GM19468 (cell line): ENCODE measurements around the gene ATXN1.
"Not testable (repeated sequence)": the region's sequence is repeated elsewhere in the genome, so short reads cannot be mapped to it uniquely, and the experiment has no call there.

Source experiments
- ATAC-seq: cut with Tn5 transposase; IDR thresholded peaks from one replicate; pipeline ENCODE4 v1.9.1; 2021; ENCODE audit warnings: mild to moderate bottlenecking, moderate library complexity, moderate number of reproducible peaks; ENCODE audit not compliant: unreplicated experiment; ENCODE audit errors: extremely low read depth

Gene ATXN1

DNA sequence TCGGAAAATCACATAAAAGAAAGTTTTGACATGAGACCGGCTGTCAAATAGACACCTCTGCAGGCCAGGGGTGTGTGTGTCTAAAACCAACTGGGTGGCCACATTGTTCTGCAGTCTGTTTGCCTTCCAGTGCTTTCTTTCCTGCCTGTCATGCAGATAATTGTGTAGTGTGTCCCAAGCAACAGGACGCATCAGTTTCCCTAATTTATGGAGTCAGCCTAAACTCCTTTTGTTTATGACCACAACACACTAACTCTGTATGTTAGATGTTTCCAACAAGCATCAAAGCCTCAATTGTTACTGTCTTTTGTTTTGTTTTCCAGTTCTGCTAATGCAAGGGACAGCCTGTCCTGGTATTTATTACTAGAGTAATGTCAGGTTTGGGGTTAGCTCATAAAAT, 205.7 kb downstream of the ATXN1 start:
- ATAC-seq, result no peak

DNA sequence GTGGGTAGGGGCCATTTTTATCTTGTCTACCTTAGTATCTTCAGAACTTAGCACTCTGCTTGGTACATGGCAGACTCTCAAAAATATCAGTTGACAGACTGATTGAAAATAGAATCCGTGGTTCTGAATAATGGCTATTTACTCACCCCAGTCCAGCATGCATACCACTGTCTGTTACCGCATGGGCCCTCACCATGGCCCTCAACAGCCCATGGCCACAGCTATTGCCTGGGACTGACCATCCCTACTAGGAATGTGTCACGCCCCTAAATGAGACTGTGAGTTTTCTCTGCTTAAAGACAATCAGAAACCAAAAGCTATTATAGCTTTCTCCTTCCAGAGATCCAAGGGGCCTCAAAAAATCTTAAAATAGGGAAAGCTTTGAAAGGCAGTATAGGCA, 207.7 kb downstream of the ATXN1 start:
- ATAC-seq, result no peak

- ATAC-seq, result no peak
Observed at GRCh38 chr6:16551466-16551865, 209.8 kb downstream of the ATXN1 start.

GRCh38 chr6:16548121-16548520, 213.1 kb downstream of the ATXN1 start:
- ATAC-seq, result no peak

GRCh38 chr6:16547587-16547986, 213.7 kb downstream of the ATXN1 start:
- no peak for ATAC-seq

- no peak for ATAC-seq
Observed at GRCh38 chr6:16546861-16547260, 214.4 kb downstream of the ATXN1 start.

DNA sequence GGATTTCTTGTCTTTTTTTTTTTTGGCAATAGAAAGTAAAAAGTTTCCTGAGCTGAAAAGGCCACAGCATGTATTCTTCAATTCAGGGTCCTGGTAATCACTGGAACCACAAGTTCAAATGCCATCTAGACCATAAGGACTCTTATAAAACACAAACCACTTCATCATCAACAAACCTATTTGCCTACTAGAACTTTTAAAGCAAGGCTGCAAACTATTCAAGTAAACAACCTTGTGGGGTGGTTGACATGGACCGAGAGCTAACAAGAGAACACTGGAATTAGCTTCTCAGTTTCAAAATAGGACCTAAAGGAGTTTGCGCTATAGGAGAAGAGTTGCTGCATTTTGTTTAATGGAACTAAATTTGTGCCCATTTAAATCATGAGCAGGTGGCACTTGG, 215.9 kb downstream of the ATXN1 start:
- no peak for ATAC-seq

- ATAC-seq, result no peak
Observed at GRCh38 chr6:16544521-16544920, 216.7 kb downstream of the ATXN1 start.

- no peak for ATAC-seq
Observed at GRCh38 chr6:16544006-16544405, 217.3 kb downstream of the ATXN1 start.

DNA sequence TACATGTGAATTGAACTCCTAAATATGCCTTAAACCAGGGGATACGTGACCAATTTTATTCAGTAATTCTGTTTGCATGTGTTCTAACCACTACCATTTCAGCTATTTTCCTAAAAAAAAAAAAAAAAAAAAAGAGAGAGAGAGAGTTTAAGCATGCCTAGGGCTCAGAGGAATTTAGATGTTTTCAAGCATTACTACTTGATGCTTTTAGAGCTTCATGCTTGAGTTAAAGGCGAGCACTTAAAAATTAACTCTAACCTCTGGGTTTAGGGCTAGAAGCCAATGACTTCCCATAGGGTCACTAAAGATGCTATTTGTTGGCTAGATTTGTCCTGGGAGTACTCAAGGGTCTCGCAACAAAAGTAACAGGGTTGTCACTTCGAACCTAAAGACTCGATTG, 217.7 kb downstream of the ATXN1 start:
- ATAC-seq, result no peak

GRCh38 chr6:16542070-16542469, 219.2 kb downstream of the ATXN1 start:
- ATAC-seq, result no peak

- no peak for ATAC-seq
Observed at GRCh38 chr6:16540804-16541752, 220.2 kb downstream of the ATXN1 start.

DNA sequence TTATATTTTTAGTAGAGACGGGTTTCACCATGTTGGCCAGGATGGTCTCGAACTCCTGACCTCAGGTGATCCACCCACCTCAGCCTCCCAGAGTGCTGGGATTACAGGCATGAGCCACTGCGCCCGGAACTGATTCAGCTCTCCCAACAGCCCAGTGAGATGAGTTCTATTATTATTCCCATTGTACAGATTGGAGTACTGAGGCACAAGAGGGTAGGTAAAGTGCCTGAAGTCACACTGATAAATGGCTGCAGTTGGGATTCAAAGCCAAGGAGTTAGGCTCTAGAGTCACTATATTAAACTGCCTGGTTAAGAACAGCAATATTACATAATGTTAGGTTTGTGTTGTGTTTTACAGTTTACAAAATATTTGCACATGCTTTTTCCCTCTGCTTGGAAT, 220.9 kb downstream of the ATXN1 start:
- ATAC-seq, result not testable (repeated sequence)

- ATAC-seq, result no peak
Observed at GRCh38 chr6:16539086-16539931, 222.0 kb downstream of the ATXN1 start.

- no peak for ATAC-seq
Observed at GRCh38 chr6:16535564-16535963, 225.7 kb downstream of the ATXN1 start.

DNA sequence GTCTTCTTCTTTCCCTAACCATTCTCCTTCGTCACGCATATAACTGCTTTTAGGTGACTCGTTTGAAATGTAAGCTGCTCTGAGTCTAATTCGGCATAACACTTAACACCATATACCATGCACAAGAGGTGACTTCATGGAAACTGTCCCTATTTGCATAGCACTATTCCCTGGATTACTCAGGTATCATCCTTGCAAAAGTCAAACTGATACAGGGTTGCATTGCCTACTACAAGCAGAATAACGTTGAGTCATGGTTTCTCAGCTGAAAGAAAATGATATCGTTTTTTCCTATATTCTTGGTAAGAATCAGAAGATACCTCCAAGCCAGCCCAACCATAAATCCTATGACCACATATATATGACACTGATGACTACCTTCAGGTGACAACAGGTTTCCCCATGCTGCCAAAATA, 227.5 kb downstream of the ATXN1 start:
- ATAC-seq, result no peak

GRCh38 chr6:16533210-16533609, 228.1 kb downstream of the ATXN1 start:
- ATAC-seq, result no peak

DNA sequence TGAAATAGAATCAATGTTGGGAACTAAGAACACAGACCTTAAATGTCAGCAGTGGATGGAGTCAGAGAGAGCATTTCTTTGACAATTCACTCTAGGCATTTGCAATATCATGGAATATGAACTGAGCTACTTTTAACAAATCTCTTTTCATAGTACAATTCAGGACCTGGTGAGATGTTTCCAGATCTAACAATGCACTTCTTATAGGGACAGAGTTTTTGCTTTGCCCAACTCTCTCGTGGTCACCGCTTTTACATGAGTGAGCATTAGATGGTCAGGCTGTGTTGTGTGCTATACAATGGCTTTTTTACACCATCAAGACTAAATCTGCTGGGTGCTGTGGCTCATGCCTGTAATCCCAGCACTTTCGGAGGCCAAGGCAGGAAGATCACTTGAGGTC, 233.6 kb downstream of the ATXN1 start:
- no peak for ATAC-seq

GRCh38 chr6:16524380-16524707, 236.9 kb downstream of the ATXN1 start:
- ATAC-seq, result no peak

GRCh38 chr6:16523606-16524379, 237.5 kb downstream of the ATXN1 start:
- no peak for ATAC-seq

GRCh38 chr6:16522937-16523336, 238.3 kb downstream of the ATXN1 start:
- ATAC-seq, result no peak
